Measurements from ENCODE around the gene DMRTA2. TPM values are rescaled to one million over a fixed set of nuclear protein-coding genes. Genes with fewer than 3 reads are reported as not detected.

Gene DMRTA2
- total RNA-seq, 1 donor from 2014 or later: not detected

DNA sequence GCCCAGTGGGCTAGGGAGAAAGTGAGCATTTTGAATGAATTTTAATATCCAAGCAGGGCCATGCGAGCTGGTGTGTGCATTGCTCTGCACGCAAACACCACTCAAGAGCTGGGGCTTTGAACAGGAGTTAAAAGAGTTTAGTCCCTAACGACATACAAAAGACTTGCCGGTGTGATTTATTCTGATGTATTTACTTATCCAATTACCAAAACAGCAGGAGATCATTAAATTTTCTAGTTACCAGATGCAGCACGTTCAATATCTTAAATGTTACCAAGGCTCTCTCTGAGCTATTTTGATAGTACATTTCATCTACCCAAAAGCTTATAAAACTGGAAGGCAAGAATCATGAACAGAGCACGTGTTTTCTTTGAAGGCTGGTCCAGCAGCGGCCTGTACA is 30.0 kb upstream of the DMRTA2 start:
- intact Hi-C loops (cut with DNase I): no loop called here
- H3K27me3 ChIP-seq: no peaks in the 10 kb centered on the region
- no peaks in the 10 kb centered on the region for H3K4me1 ChIP-seq
- H3K27ac ChIP-seq: no peak overlapping the region
- H3K36me3 ChIP-seq: no peaks in the 10 kb centered on the region
- H3K9me3 ChIP-seq: no peaks in the 10 kb centered on the region
- no peak for DNase-seq (ENCODE audit: low spot score in 2 of 2)
- TF ChIP-seq, protein P1, sequence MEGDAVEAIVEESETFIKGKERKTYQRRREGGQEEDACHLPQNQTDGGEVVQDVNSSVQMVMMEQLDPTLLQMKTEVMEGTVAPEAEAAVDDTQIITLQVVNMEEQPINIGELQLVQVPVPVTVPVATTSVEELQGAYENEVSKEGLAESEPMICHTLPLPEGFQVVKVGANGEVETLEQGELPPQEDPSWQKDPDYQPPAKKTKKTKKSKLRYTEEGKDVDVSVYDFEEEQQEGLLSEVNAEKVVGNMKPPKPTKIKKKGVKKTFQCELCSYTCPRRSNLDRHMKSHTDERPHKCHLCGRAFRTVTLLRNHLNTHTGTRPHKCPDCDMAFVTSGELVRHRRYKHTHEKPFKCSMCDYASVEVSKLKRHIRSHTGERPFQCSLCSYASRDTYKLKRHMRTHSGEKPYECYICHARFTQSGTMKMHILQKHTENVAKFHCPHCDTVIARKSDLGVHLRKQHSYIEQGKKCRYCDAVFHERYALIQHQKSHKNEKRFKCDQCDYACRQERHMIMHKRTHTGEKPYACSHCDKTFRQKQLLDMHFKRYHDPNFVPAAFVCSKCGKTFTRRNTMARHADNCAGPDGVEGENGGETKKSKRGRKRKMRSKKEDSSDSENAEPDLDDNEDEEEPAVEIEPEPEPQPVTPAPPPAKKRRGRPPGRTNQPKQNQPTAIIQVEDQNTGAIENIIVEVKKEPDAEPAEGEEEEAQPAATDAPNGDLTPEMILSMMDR (IDR thresholded peaks at IDR 0.05): no peak
- no peak overlapping the region for H3K4me3 ChIP-seq

- no peaks in the 10 kb centered on the region for H3K4me1 ChIP-seq
- H3K27ac ChIP-seq: no peak overlapping the region
- TF ChIP-seq, protein P1 (IDR thresholded peaks at IDR 0.05): no peak
- no peaks in the 10 kb centered on the region for H3K27me3 ChIP-seq
- no peak for DNase-seq (ENCODE audit: low spot score in 2 of 2)
- no peaks in the 10 kb centered on the region for H3K36me3 ChIP-seq
- intact Hi-C loops (cut with DNase I): no loop called here
- no peaks in the 10 kb centered on the region for H3K9me3 ChIP-seq
- no peak overlapping the region for H3K4me3 ChIP-seq
Observed at GRCh38 chr1:50452700-50453099, 29.5 kb upstream of the DMRTA2 start.

DNA sequence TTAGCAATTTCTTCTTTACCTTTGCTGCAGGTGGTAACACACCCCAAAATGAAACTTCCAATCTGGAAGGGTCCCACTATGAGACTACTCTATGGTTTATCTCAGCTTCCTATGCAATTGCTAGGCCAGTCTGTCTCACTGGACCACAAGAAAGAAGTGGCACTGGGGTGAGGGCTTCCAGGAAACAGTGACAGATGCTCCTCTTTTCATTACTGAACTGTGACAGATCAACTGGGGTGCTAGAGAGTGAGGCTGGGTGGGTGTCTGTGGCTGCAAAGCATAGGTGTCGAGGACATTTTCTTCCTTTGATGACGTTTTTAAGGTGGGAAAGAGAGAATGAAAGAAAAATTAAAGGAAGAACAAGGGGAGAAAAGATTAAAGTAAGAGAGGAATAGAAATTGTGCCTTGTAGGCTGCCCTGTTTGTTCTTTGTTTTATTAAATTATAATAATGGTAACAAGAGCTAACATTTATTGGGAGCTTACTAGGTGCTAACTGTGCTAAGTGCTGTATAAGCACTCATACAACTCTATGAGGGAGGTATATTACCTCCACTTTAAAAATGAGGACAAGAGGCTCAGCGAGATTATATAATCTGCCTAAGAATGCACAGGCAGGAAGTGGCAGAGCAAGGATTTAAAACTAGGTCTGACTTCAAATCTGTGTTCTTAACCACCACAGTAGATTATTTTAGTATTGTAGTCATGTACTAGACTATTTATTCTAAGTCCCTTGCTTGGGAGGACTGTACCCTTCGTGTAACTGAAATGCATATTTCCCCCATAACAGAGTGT is 27.8 kb upstream of the DMRTA2 start:
- H3K9me3 ChIP-seq: no peaks in the 10 kb centered on the region
- H3K36me3 ChIP-seq: no peaks in the 10 kb centered on the region
- H3K27ac ChIP-seq: no peak overlapping the region
- no peaks in the 10 kb centered on the region for H3K4me1 ChIP-seq
- no peak for DNase-seq (ENCODE audit: low spot score in 2 of 2)
- TF ChIP-seq, protein P1 (IDR thresholded peaks at IDR 0.05): no peak
- H3K27me3 ChIP-seq: no peaks in the 10 kb centered on the region
- intact Hi-C loops (cut with DNase I): no loop called here
- H3K4me3 ChIP-seq: no peak overlapping the region

DNA sequence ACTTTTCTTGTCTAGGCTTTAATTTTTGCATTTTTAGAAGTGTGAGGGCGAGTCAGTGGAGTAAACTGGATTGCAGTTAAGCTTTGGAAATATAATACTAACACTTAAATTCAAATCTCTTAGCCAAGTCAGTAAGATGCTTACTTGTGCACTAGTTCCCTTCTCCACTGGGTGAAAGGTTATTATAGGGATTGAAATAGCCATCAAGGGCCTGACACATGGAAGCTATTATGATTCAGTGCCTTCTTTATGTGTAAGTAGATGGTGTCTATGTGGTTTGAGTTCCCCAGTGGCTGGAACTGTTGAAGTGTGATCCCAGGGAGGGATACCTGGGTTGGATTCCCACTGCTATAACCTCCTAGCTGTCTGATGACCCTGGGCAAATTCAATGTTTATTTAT is 24.7 kb upstream of the DMRTA2 start:
- no peak overlapping the region for H3K27ac ChIP-seq
- intact Hi-C loops (cut with DNase I): no loop called here
- no peaks in the 10 kb centered on the region for H3K36me3 ChIP-seq
- no peak overlapping the region for H3K4me3 ChIP-seq
- TF ChIP-seq, protein P1 (IDR thresholded peaks at IDR 0.05): no peak
- H3K4me1 ChIP-seq: no peaks in the 10 kb centered on the region
- no peaks in the 10 kb centered on the region for H3K27me3 ChIP-seq
- no peak for DNase-seq (ENCODE audit: low spot score in 2 of 2)
- H3K9me3 ChIP-seq: no peaks in the 10 kb centered on the region

DNA sequence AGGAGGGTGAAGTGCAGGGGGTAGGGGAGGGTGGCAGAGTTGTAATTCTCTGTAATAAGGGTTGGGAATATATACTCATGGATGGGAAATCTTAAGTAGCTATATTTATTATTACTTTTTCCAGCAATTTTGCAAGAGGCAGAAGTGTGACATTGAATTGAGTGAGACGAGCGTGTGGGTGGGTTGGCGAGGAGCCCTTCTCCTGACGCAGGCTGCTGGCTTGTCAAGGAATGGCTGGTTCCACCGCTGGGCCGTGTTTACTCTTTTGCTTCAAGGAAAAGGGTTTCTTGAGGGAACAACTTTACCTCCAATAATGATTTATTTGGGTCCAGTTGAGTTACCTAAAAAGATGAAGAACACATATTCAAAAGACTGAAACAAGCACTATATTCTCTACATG is 17.9 kb upstream of the DMRTA2 start:
- no peak overlapping the region for H3K4me3 ChIP-seq
- H3K36me3 ChIP-seq: peaks cover 3 to 8% of the 10 kb centered on the region in 2 donors
- no peaks in the 10 kb centered on the region for H3K27me3 ChIP-seq
- H3K9me3 ChIP-seq: no peaks in the 10 kb centered on the region
- no peak overlapping the region for H3K27ac ChIP-seq
- DNase-seq (ENCODE audit: low spot score in 2 of 2): no peak
- TF ChIP-seq, protein P1 (IDR thresholded peaks at IDR 0.05): no peak
- intact Hi-C loops (cut with DNase I): no loop called here
- no peaks in the 10 kb centered on the region for H3K4me1 ChIP-seq
